Natural killer cell (primary cell): ENCODE measurements around the gene TSHB. TPM values are rescaled to one million over a fixed set of nuclear protein-coding genes. Genes with fewer than 3 reads are reported as not detected.

Experiments
- ATAC-seq, 3 donors: fragments of 150-1000 bp in 2 of 3; fragments of 200-7000 bp in 1 of 3; cut with Tn5 transposase; 1 replicate in 1 of 3; 2 replicates in 2 of 3; pipeline ENCODE4 v1.10.0; 2021; ENCODE audit warnings: mild to moderate bottlenecking in 2 of 3, moderate library complexity in 2 of 3
- DNase-seq, 2 donors: peaks; one replicate each; pipeline versions ENCODE4 v3.0.0 to v3.0.0-alpha.2; 2013 to 2021; ENCODE audit warnings: mixed read lengths in 1 of 2
- H3K27ac ChIP-seq: one replicate; pipeline ENCODE4 v1.5.1; 2013; ENCODE audit warnings: mild to moderate bottlenecking, low read length
- H3K27me3 ChIP-seq: one replicate; pipeline ENCODE4 v1.6.1; 2013; ENCODE audit warnings: low read length; ENCODE audit not compliant: control insufficient read depth, insufficient read depth
- H3K36me3 ChIP-seq: one replicate; pipeline ENCODE4 v1.6.1; 2013; ENCODE audit warnings: low read length; ENCODE audit not compliant: control insufficient read depth, insufficient read depth
- H3K4me1 ChIP-seq: one replicate; pipeline ENCODE4 v1.6.1; 2013; ENCODE audit warnings: low read length; ENCODE audit not compliant: control insufficient read depth, insufficient read depth
- H3K4me3 ChIP-seq: one replicate; pipeline ENCODE4 v1.5.1; 2013; ENCODE audit warnings: low read length
- H3K9me3 ChIP-seq: one replicate; pipeline ENCODE4 v1.6.1; 2013; ENCODE audit warnings: low read length; ENCODE audit not compliant: control insufficient read depth, insufficient read depth
- H3K27ac Mint-ChIP-seq, 2 donors: one replicate each; pipeline ENCODE4 v1.8.0; 2022; ENCODE audit warnings: mild to moderate bottlenecking in 2 of 2, mixed read lengths in 2 of 2, moderate library complexity in 1 of 2
- H3K27me3 Mint-ChIP-seq, 2 donors: one replicate each; pipeline ENCODE4 v1.8.0; 2022; ENCODE audit warnings: low read depth in 2 of 2, mixed read lengths in 2 of 2
- H3K36me3 Mint-ChIP-seq: one replicate; pipeline ENCODE4 v1.8.0; 2022; ENCODE audit warnings: mixed read lengths
- H3K4me1 Mint-ChIP-seq, 2 donors: one replicate each; pipeline ENCODE4 v1.8.0; 2022; ENCODE audit warnings: mixed read lengths in 2 of 2
- H3K4me3 Mint-ChIP-seq: one replicate; pipeline ENCODE4 v1.8.0; 2022; ENCODE audit warnings: mild to moderate bottlenecking, moderate library complexity, mixed read lengths
- H3K9me3 Mint-ChIP-seq, 2 donors: one replicate each; pipeline ENCODE4 v1.8.0; 2022; ENCODE audit warnings: mixed read lengths in 2 of 2
- CTCF ChIP-seq: fragments of 200-600 bp; IDR thresholded peaks from one replicate; pipeline ENCODE4 v1.8.0; 2022; ENCODE audit warnings: antibody characterized with exemption
- WGBS: methylation state at CpG from one replicate; pipeline ENCODE4 v1.1.7; 2013; ENCODE audit warnings: missing lambda C conversion rate; ENCODE audit not compliant: insufficient coverage; 5-methylcytosine and 5-hydroxymethylcytosine counted together
- intact Hi-C: fragments of 100-400 bp; cut with micrococcal nuclease; formaldehyde crosslinking; loops from one replicate; pipeline ENCODE4 v1.14.2; 2022
- total RNA-seq, 4 donors: library from RNA; stranded (reverse); fragments of 120-200 nt in 1 of 4; gene quantifications; one replicate each; pipeline versions ENCODE4 v1.2.3 to v1.2.4, GENCODE V29; 2013 to 2022

Gene TSHB
- total RNA-seq, 3 donors from 2014 or later (not counting 1 experiment from before 2014, with no cell fraction given), result not detected

GRCh38 chr1:115063228-115063901 is 33.7 kb downstream of the TSHB start:
- no peaks in the 10 kb centered on the region for H3K27me3 ChIP-seq
- H3K4me1 ChIP-seq, result peaks cover 24% of the 10 kb centered on the region
- H3K27ac Mint-ChIP-seq, result peak overlapping the region; percentile 88 to 98
- H3K36me3 ChIP-seq, result peaks cover 3% of the 10 kb centered on the region
- no peak overlapping the region for H3K4me3 ChIP-seq
- H3K4me1 Mint-ChIP-seq, result peaks cover 51 to 61% of the 10 kb centered on the region in 2 donors
- 30% methylated on average over 6 of the region's 7 CpGs for WGBS
- intact Hi-C loops, result loop anchor here (1.0 to 5.0 kb wide), 2 partner anchors 22 to 721 kb away; no protein-coding TSS in a partner anchor
- H3K36me3 Mint-ChIP-seq, result peaks cover 7% of the 10 kb centered on the region
- no peaks in the 10 kb centered on the region for H3K27me3 Mint-ChIP-seq
- no peak for TF ChIP-seq CTCF
- peak overlapping the region; percentile 76 for H3K4me3 Mint-ChIP-seq
- no peaks in the 10 kb centered on the region for H3K9me3 ChIP-seq
- ATAC-seq (peak; percentile 22 to 53 (median 33)), DNase-seq (peak in 1 of 2 donors; percentile 81)
- peak overlapping the region; percentile 72 for H3K27ac ChIP-seq
- no peaks in the 10 kb centered on the region for H3K9me3 Mint-ChIP-seq

GRCh38 chr1:115064461-115064860 is 34.8 kb downstream of the TSHB start:
- intact Hi-C loops, result loop anchor here (5.0 kb wide), 1 partner anchor 722 kb away; no protein-coding TSS in a partner anchor

GRCh38 chr1:115065021-115065420 is 35.4 kb downstream of the TSHB start:
- 96% methylated on average over 6 of the region's 6 CpGs for whole genome bisulfite sequencing

More at GRCh38 chr1:115064461-115064860, 34.8 kb downstream of the TSHB start:
- no peak overlapping the region for H3K4me3 ChIP-seq
- no peak overlapping the region for H3K27ac ChIP-seq
- Mint-ChIP-seq H3K4me3 (no peak overlapping the region), H3K27me3 (no peaks in the 10 kb centered on the region), H3K36me3 (peaks cover 3% of the 10 kb centered on the region), H3K4me1 (peaks cover 51 to 55% of the 10 kb centered on the region in 2 donors), H3K27ac (peak overlapping the region; percentile 88 to 98), H3K9me3 (no peaks in the 10 kb centered on the region)
- H3K36me3 ChIP-seq, result peaks cover 2% of the 10 kb centered on the region
- ATAC-seq (no peak), DNase-seq (no peak)
- no peaks in the 10 kb centered on the region for H3K27me3 ChIP-seq
- H3K9me3 ChIP-seq, result no peaks in the 10 kb centered on the region
- no peak for TF ChIP-seq CTCF
- H3K4me1 ChIP-seq, result peaks cover 24% of the 10 kb centered on the region
- WGBS, result 96% methylated on average over 3 of the region's 3 CpGs

More at GRCh38 chr1:115065021-115065420, 35.4 kb downstream of the TSHB start:
- Histone ChIP-seq H3K9me3 (no peaks in the 10 kb centered on the region), H3K4me3 (no peak overlapping the region), H3K27me3 (no peaks in the 10 kb centered on the region), H3K4me1 (peaks cover 24% of the 10 kb centered on the region), H3K27ac (no peak overlapping the region), H3K36me3 (peaks cover 2% of the 10 kb centered on the region)
- no peak for TF ChIP-seq CTCF
- Mint-ChIP-seq H3K27ac (peak overlapping the region in 1 of 2 donors; percentile 88), H3K36me3 (peaks cover 8% of the 10 kb centered on the region), H3K9me3 (no peaks in the 10 kb centered on the region), H3K27me3 (no peaks in the 10 kb centered on the region), H3K4me1 (peaks cover 52 to 56% of the 10 kb centered on the region in 2 donors), H3K4me3 (no peak overlapping the region)
- DNase-seq, result no peak
- intact Hi-C loops, result no loop called here
- ATAC-seq, result no peak
